ENCODE results near the gene KCNS3. TPM values are rescaled to one million over a fixed set of nuclear protein-coding genes. Genes with fewer than 3 reads are reported as not detected.

KCNS3 gene
- total and polyA plus RNA-seq, 9 of the 15 experiments (the other 6 are each of a cell fraction or from before 2014, with no cell fraction given) = 0.01 to 0.75 (median 0.25) TPM

DNA sequence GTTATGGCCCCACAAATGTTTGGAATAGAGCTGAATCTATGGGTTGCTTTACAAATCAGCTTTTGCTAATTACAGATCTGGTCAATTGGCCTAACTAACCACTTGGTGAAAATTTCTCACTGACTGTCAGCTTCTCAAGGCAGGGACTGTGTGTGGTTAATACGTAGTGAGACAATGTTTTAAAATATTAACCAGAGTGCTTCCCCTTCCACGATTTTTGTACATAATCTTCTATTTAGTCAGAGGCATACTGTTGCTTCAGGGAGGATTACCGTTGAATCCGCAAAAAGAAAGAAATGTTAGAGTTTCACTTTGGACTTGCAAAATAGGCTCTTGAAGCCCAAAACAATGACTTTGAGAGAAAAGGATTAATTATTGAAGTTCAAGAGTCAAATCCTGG lies 14.9 kb upstream of the KCNS3 start:
- WGBS (ENCODE audit: insufficient coverage, low coverage, missing lambda C conversion rate) = 8% methylated on average over 4 of the region's 4 CpGs
- Histone ChIP-seq H3K9ac (ENCODE audit: insufficient read depth in 1 of 2, low read depth in 2 of 2, low read length in 2 of 2) (no peak overlapping the region), H3K79me2 (ENCODE audit: control insufficient read depth, insufficient read depth, low read length) (no peaks in the 10 kb centered on the region), H3K4me2 (ENCODE audit: insufficient read depth, low read length) (no peak overlapping the region), H4K20me1 (replicated peaks; ENCODE audit: control insufficient read depth, insufficient read depth, low read length) (no peaks in the 10 kb centered on the region), H3K4me3 (no peak overlapping the region), H3K9me3 (replicated peaks; ENCODE audit: control insufficient read depth, insufficient read depth, low read depth, low read length) (no peaks in the 10 kb centered on the region), H3K4me1 (replicated peaks in 1 of 2; ENCODE audit: control insufficient read depth in 2 of 2, insufficient read depth in 2 of 2, low read length in 2 of 2) (no peaks in the 10 kb centered on the region; a peak in 1 of 5 replicates), H3K27ac (ENCODE audit: extremely low read depth, low read depth, low read length) (no peak overlapping the region), H3K9me1 (ENCODE audit: control insufficient read depth, insufficient read depth, low read length) (no peaks in the 10 kb centered on the region), H3K27me3 (ENCODE audit: control insufficient read depth in 2 of 2, insufficient read depth in 2 of 2, low read length in 2 of 2) (no peaks in the 10 kb centered on the region), H3K36me3 (ENCODE audit: control insufficient read depth, insufficient read depth, low read length) (no peaks in the 10 kb centered on the region), H2AFZ (ENCODE audit: low read depth, low read length) (no peak overlapping the region)
- no peak for FAIRE-seq
- ChIA-PET CTCF (ENCODE audit: low intra/inter-chr PET ratio) (no interaction called here), POLR2A (interaction anchor here (0.5 to 0.8 kb wide), 2 partner anchors 113 to 1975 kb away, joined by 3 to 5 read pairs; no protein-coding TSS in a partner anchor)
- ATAC-seq = no peak
- in situ Hi-C loops (cut with MboI) (no loop called here), intact Hi-C loops (cut with micrococcal nuclease) (no loop called here)
- TF ChIP-seq IFI16 (CRISPR knock-in tag; IDR thresholded peaks at IDR 0.05) = no peak
- no peak for TF ChIP-seq EHMT2 (IDR thresholded peaks at IDR 0.05)
- TF ChIP-seq, protein P1, sequence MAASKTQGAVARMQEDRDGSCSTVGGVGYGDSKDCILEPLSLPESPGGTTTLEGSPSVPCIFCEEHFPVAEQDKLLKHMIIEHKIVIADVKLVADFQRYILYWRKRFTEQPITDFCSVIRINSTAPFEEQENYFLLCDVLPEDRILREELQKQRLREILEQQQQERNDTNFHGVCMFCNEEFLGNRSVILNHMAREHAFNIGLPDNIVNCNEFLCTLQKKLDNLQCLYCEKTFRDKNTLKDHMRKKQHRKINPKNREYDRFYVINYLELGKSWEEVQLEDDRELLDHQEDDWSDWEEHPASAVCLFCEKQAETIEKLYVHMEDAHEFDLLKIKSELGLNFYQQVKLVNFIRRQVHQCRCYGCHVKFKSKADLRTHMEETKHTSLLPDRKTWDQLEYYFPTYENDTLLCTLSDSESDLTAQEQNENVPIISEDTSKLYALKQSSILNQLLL (CRISPR knock-in tag; IDR thresholded peaks at IDR 0.05; ENCODE audit: borderline replicate concordance) = no peak
- TF ChIP-seq, protein P2, sequence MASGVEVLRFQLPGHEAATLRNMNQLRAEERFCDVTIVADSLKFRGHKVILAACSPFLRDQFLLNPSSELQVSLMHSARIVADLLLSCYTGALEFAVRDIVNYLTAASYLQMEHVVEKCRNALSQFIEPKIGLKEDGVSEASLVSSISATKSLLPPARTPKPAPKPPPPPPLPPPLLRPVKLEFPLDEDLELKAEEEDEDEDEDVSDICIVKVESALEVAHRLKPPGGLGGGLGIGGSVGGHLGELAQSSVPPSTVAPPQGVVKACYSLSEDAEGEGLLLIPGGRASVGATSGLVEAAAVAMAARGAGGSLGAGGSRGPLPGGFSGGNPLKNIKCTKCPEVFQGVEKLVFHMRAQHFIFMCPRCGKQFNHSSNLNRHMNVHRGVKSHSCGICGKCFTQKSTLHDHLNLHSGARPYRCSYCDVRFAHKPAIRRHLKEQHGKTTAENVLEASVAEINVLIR (CRISPR knock-in tag; IDR thresholded peaks at IDR 0.05) = no peak
- no peak for TF ChIP-seq ZNF197 (CRISPR knock-in tag; IDR thresholded peaks at IDR 0.05; ENCODE audit: low read depth)
- TF ChIP-seq ZNF239 (CRISPR knock-in tag; IDR thresholded peaks at IDR 0.05) = no peak
- TF ChIP-seq CHCHD3 (CRISPR knock-in tag; IDR thresholded peaks at IDR 0.05) = no peak
- TF ChIP-seq, protein P3, sequence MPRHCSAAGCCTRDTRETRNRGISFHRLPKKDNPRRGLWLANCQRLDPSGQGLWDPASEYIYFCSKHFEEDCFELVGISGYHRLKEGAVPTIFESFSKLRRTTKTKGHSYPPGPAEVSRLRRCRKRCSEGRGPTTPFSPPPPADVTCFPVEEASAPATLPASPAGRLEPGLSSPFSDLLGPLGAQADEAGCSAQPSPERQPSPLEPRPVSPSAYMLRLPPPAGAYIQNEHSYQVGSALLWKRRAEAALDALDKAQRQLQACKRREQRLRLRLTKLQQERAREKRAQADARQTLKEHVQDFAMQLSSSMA (CRISPR knock-in tag; IDR thresholded peaks at IDR 0.05) = no peak
- no peak for TF ChIP-seq HEY1 (CRISPR knock-in tag; IDR thresholded peaks at IDR 0.05; ENCODE audit: borderline replicate concordance)
- no peak for TF ChIP-seq HMG20B (CRISPR knock-in tag; IDR thresholded peaks at IDR 0.05)
- no peak for TF ChIP-seq ZNF324 (CRISPR knock-in tag; IDR thresholded peaks at IDR 0.05)
- TF ChIP-seq TARDBP (IDR thresholded peaks at IDR 0.05) = no peak
- TF ChIP-seq, protein P4, sequence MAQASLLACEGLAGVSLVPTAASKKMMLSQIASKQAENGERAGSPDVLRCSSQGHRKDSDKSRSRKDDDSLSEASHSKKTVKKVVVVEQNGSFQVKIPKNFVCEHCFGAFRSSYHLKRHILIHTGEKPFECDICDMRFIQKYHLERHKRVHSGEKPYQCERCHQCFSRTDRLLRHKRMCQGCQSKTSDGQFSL (CRISPR knock-in tag; IDR thresholded peaks at IDR 0.05) = no peak
- TF ChIP-seq, protein P4 (tag; IDR thresholded peaks at IDR 0.05) = no peak
- TF ChIP-seq, protein P5, sequence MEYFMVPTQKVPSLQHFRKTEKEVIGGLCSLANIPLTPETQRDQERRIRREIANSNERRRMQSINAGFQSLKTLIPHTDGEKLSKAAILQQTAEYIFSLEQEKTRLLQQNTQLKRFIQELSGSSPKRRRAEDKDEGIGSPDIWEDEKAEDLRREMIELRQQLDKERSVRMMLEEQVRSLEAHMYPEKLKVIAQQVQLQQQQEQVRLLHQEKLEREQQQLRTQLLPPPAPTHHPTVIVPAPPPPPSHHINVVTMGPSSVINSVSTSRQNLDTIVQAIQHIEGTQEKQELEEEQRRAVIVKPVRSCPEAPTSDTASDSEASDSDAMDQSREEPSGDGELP (CRISPR knock-in tag; IDR thresholded peaks at IDR 0.05; ENCODE audit: borderline replicate concordance) = no peak
- TF ChIP-seq PTBP1 (IDR thresholded peaks at IDR 0.05; ENCODE audit: low read depth, low read length) = no peak
- DNase-seq (ENCODE audit: extremely low read depth in 1 of 4, low spot score in 3 of 4) = no peak
- no TSS peak for BruUV-seq (replicated peaks)
